ENCODE data around the gene SH3RF2. TPM values are rescaled to one million over a fixed set of nuclear protein-coding genes. Genes with fewer than 3 reads are reported as not detected.
"Not testable (repeated sequence)": the region's sequence is repeated elsewhere in the genome, so short reads cannot be mapped to it uniquely, and the experiment has no call there.

Gene SH3RF2
- total RNA-seq, 2 donors from 2014 or later = 2.6 to 3.2 TPM

- Mint-ChIP-seq H3K36me3 (ENCODE audit: low read depth) (peaks cover 8% of the 10 kb centered on the region), H3K27me3 (ENCODE audit: insufficient read depth) (no peaks in the 10 kb centered on the region), H3K4me1 (no peaks in the 10 kb centered on the region), H3K9me3 (no peaks in the 10 kb centered on the region), H3K27ac (no peak overlapping the region), H3K4me3 (no peak overlapping the region)
- no peak for DNase-seq
- Histone ChIP-seq H3K9me3 (ENCODE audit: control insufficient read depth, low read length) (no peaks in the 10 kb centered on the region), H3K27me3 (ENCODE audit: control insufficient read depth, insufficient read depth, low read length, poor library complexity, severe bottlenecking) (no peaks in the 10 kb centered on the region), H3K4me3 (ENCODE audit: low read length) (no peak overlapping the region), H3K9ac (ENCODE audit: extremely low read depth, low read length, poor library complexity, severe bottlenecking) (no peak overlapping the region), H3K36me3 (ENCODE audit: control insufficient read depth, insufficient read depth, low read length) (peaks cover 22% of the 10 kb centered on the region), H3K27ac (ENCODE audit: low read depth, low read length) (no peak overlapping the region), H3K4me1 (ENCODE audit: control insufficient read depth, insufficient read depth, low read length) (no peaks in the 10 kb centered on the region)
- 93% methylated on average over 1 of the region's 1 CpG; no CpG with 5 or more reads in 1 of the 2 experiments for WGBS, 2 experiments (ENCODE audit: insufficient coverage in 1 of 2, insufficient read length in 1 of 2)
- no peak for TF ChIP-seq CTCF (conservative IDR thresholded peaks at IDR 0.05)
Observed at GRCh38 chr5:146107901-146108300, 171.5 kb downstream of the SH3RF2 start.

GRCh38 chr5:146108870-146109269 is 172.5 kb downstream of the SH3RF2 start:
- H3K27ac ChIP-seq (ENCODE audit: low read depth, low read length); H3K9me3 ChIP-seq (ENCODE audit: control insufficient read depth, low read length); H3K27ac Mint-ChIP-seq; H3K4me1 ChIP-seq (ENCODE audit: control insufficient read depth, insufficient read depth, low read length); H3K4me3 Mint-ChIP-seq; DNase-seq; H3K9ac ChIP-seq (ENCODE audit: extremely low read depth, low read length, poor library complexity, severe bottlenecking); H3K27me3 ChIP-seq (ENCODE audit: control insufficient read depth, insufficient read depth, low read length, poor library complexity, severe bottlenecking); H3K27me3 Mint-ChIP-seq (ENCODE audit: insufficient read depth); H3K9me3 Mint-ChIP-seq; H3K4me3 ChIP-seq (ENCODE audit: low read length); H3K4me1 Mint-ChIP-seq: not testable (repeated sequence)
- peaks cover 31% of the 10 kb centered on the region for H3K36me3 ChIP-seq (ENCODE audit: control insufficient read depth, insufficient read depth, low read length)
- WGBS, 2 experiments (ENCODE audit: insufficient coverage in 1 of 2, insufficient read length in 1 of 2) = 86 to 96% methylated on average over 1 to 2 of the region's 2 CpGs
- peaks cover 15% of the 10 kb centered on the region for H3K36me3 Mint-ChIP-seq (ENCODE audit: low read depth)

GRCh38 chr5:146109379-146109778 is 173.0 kb downstream of the SH3RF2 start:
- H3K27ac Mint-ChIP-seq = no peak overlapping the region
- no peaks in the 10 kb centered on the region for H3K9me3 Mint-ChIP-seq
- no peak for DNase-seq
- H3K4me1 Mint-ChIP-seq = no peaks in the 10 kb centered on the region
- H3K27me3 ChIP-seq (ENCODE audit: control insufficient read depth, insufficient read depth, low read length, poor library complexity, severe bottlenecking) = no peaks in the 10 kb centered on the region
- WGBS, 2 experiments (ENCODE audit: insufficient coverage in 1 of 2, insufficient read length in 1 of 2) = 89% methylated on average over 1 of the region's 1 CpG; no CpG with 5 or more reads in 1 of the 2 experiments
- TF ChIP-seq CTCF (conservative IDR thresholded peaks at IDR 0.05) = no peak
- H3K4me3 Mint-ChIP-seq = no peak overlapping the region
- peaks cover 18% of the 10 kb centered on the region for H3K36me3 Mint-ChIP-seq (ENCODE audit: low read depth)
- no peaks in the 10 kb centered on the region for H3K27me3 Mint-ChIP-seq (ENCODE audit: insufficient read depth)
- no peak overlapping the region for H3K27ac ChIP-seq (ENCODE audit: low read depth, low read length)
- H3K36me3 ChIP-seq (ENCODE audit: control insufficient read depth, insufficient read depth, low read length) = peaks cover 36% of the 10 kb centered on the region
- H3K4me3 ChIP-seq (ENCODE audit: low read length) = no peak overlapping the region
- H3K4me1 ChIP-seq (ENCODE audit: control insufficient read depth, insufficient read depth, low read length) = no peaks in the 10 kb centered on the region
- H3K9ac ChIP-seq (ENCODE audit: extremely low read depth, low read length, poor library complexity, severe bottlenecking) = no peak overlapping the region
- no peaks in the 10 kb centered on the region for H3K9me3 ChIP-seq (ENCODE audit: control insufficient read depth, low read length)

GRCh38 chr5:146111409-146111808 is 175.0 kb downstream of the SH3RF2 start:
- Mint-ChIP-seq H3K27ac (no peak overlapping the region), H3K27me3 (ENCODE audit: insufficient read depth) (no peaks in the 10 kb centered on the region), H3K36me3 (ENCODE audit: low read depth) (peaks cover 32% of the 10 kb centered on the region), H3K4me1 (no peaks in the 10 kb centered on the region), H3K4me3 (no peak overlapping the region), H3K9me3 (no peaks in the 10 kb centered on the region)
- peaks cover 47% of the 10 kb centered on the region for H3K36me3 ChIP-seq (ENCODE audit: control insufficient read depth, insufficient read depth, low read length)
- no peak for DNase-seq
- WGBS, 2 experiments (ENCODE audit: insufficient coverage in 1 of 2, insufficient read length in 1 of 2) = 94 to 100% methylated on average over 1 of the region's 1 CpG
- H3K9ac ChIP-seq (ENCODE audit: extremely low read depth, low read length, poor library complexity, severe bottlenecking) = no peak overlapping the region
- no peak overlapping the region for H3K4me3 ChIP-seq (ENCODE audit: low read length)
- no peaks in the 10 kb centered on the region for H3K27me3 ChIP-seq (ENCODE audit: control insufficient read depth, insufficient read depth, low read length, poor library complexity, severe bottlenecking)
- H3K4me1 ChIP-seq (ENCODE audit: control insufficient read depth, insufficient read depth, low read length) = no peaks in the 10 kb centered on the region
- no peak overlapping the region for H3K27ac ChIP-seq (ENCODE audit: low read depth, low read length)
- no peak for TF ChIP-seq CTCF (conservative IDR thresholded peaks at IDR 0.05)
- no peaks in the 10 kb centered on the region for H3K9me3 ChIP-seq (ENCODE audit: control insufficient read depth, low read length)

Data from endodermal cell (in vitro differentiated cells).